ENCODE data around the gene GRIK2. TPM values are rescaled to one million over a fixed set of nuclear protein-coding genes. Genes with fewer than 3 reads are reported as not detected.

Gene GRIK2
- total RNA-seq, 1 donor from 2014 or later, result 95.5 TPM

DNA sequence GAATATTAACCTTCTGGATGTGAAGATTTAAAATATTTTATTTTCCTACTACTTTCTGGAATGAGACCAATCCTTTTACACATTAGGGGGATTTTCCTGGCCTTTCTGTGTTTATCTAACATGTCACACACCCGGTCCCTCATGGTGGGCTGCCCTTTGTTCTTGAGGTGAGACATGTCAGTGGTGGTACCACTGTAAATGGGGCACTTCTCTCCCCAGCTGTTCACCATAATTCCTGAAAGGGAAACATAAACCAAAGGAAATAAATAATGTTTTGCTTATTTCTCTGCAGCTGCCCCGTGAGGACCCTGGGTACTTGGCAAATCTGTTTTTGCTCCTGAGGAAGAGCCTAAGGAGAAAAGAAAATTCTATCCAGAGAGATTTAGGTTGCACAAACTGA, 41.1 kb downstream of the GRIK2 start:
- Mint-ChIP-seq H3K4me1 (ENCODE audit: low read depth, unreplicated experiment) (peaks cover 18% of the 10 kb centered on the region), H3K4me3 (ENCODE audit: unreplicated experiment) (no peak overlapping the region), H3K27me3 (ENCODE audit: unreplicated experiment) (peaks cover 5% of the 10 kb centered on the region), H3K9me3 (ENCODE audit: unreplicated experiment) (peaks cover 2% of the 10 kb centered on the region), H3K27ac (ENCODE audit: unreplicated experiment) (no peak overlapping the region), H3K36me3 (ENCODE audit: unreplicated experiment) (no peaks in the 10 kb centered on the region)
- no peak for DNase-seq
- TF ChIP-seq, protein P1, sequence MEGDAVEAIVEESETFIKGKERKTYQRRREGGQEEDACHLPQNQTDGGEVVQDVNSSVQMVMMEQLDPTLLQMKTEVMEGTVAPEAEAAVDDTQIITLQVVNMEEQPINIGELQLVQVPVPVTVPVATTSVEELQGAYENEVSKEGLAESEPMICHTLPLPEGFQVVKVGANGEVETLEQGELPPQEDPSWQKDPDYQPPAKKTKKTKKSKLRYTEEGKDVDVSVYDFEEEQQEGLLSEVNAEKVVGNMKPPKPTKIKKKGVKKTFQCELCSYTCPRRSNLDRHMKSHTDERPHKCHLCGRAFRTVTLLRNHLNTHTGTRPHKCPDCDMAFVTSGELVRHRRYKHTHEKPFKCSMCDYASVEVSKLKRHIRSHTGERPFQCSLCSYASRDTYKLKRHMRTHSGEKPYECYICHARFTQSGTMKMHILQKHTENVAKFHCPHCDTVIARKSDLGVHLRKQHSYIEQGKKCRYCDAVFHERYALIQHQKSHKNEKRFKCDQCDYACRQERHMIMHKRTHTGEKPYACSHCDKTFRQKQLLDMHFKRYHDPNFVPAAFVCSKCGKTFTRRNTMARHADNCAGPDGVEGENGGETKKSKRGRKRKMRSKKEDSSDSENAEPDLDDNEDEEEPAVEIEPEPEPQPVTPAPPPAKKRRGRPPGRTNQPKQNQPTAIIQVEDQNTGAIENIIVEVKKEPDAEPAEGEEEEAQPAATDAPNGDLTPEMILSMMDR (IDR thresholded peaks at IDR 0.05; ENCODE audit: partially characterized antibody, unreplicated experiment), result no peak

DNA sequence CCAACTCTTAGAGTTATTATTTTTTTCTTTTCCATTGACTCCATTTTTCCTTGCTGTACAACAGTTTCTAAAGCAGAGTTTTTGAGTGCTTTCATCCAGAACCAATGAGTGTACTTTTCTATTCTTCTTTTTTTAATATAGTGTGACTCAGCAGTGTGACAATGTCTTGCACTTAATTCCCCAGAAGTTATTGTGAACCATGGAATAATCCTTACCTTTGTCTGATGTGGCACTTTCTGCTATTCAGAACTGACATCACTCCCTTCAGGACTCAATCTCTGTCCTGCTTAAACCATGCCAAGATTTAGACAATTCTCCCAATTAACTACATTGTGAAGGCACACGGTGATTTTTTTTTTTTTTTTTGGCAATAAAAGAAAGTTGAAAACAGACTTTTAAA, 41.5 kb downstream of the GRIK2 start:
- DNase-seq, result no peak
- Mint-ChIP-seq H3K27ac (ENCODE audit: unreplicated experiment) (no peak overlapping the region), H3K4me3 (ENCODE audit: unreplicated experiment) (no peak overlapping the region), H3K9me3 (ENCODE audit: unreplicated experiment) (peaks cover under 1% of the 10 kb centered on the region), H3K4me1 (ENCODE audit: low read depth, unreplicated experiment) (peaks cover 18% of the 10 kb centered on the region), H3K36me3 (ENCODE audit: unreplicated experiment) (no peaks in the 10 kb centered on the region), H3K27me3 (ENCODE audit: unreplicated experiment) (peaks cover 5% of the 10 kb centered on the region)
- TF ChIP-seq, protein P1 (IDR thresholded peaks at IDR 0.05; ENCODE audit: partially characterized antibody, unreplicated experiment), result no peak

DNA sequence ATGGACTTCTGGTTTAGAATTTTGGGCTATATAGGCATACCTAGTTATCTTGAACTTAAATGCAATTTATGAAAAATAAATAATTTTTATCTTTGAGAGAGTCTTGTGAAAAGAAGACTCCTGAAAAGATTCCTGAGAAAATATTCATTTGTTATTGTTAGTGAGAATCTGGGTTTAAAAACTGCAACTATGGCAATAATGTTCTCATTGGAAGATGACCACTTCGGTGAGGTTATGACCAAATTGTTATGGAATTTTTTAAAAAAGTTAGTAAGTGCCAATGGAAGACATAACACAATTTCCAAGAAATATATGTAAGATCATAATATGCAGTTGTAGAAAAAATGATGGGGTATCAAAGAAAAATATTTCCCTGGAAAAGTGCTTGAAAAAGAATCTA, 46.3 kb downstream of the GRIK2 start:
- H3K9me3 Mint-ChIP-seq (ENCODE audit: unreplicated experiment), result no peaks in the 10 kb centered on the region
- TF ChIP-seq, protein P1 (IDR thresholded peaks at IDR 0.05; ENCODE audit: partially characterized antibody, unreplicated experiment), result no peak
- H3K27ac Mint-ChIP-seq (ENCODE audit: unreplicated experiment), result no peak overlapping the region

DNA sequence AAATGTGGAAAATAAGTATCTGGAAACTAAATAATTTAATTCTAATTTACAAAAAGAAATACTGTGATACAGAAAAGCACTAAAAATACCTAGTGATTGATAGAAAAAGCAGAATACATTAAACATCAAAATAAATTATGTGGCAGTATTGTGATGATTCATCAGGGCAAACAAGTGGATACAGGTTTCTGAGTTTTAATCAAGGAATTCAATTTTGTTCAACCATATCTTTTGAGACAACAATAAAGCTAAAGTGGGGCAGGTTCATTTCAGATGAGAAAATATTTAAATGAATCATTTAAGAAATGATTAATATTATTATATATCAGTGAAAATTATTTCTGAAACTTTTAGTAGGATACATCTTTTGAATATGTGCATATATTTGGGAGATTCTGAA, 49.8 kb downstream of the GRIK2 start:
- DNase-seq, result no peak
- Mint-ChIP-seq H3K27me3 (ENCODE audit: unreplicated experiment) (no peaks in the 10 kb centered on the region), H3K4me3 (ENCODE audit: unreplicated experiment) (no peak overlapping the region), H3K4me1 (ENCODE audit: low read depth, unreplicated experiment) (peaks cover 12% of the 10 kb centered on the region), H3K27ac (ENCODE audit: unreplicated experiment) (no peak overlapping the region), H3K9me3 (ENCODE audit: unreplicated experiment) (no peaks in the 10 kb centered on the region), H3K36me3 (ENCODE audit: unreplicated experiment) (no peaks in the 10 kb centered on the region)
- TF ChIP-seq, protein P1 (IDR thresholded peaks at IDR 0.05; ENCODE audit: partially characterized antibody, unreplicated experiment), result no peak

More for the DNA sequence above, 46.3 kb downstream of the GRIK2 start:
- Mint-ChIP-seq H3K4me3 (ENCODE audit: unreplicated experiment) (no peak overlapping the region), H3K4me1 (ENCODE audit: low read depth, unreplicated experiment) (peaks cover 17% of the 10 kb centered on the region), H3K27me3 (ENCODE audit: unreplicated experiment) (no peaks in the 10 kb centered on the region), H3K36me3 (ENCODE audit: unreplicated experiment) (no peaks in the 10 kb centered on the region)
- no peak for DNase-seq

DNA sequence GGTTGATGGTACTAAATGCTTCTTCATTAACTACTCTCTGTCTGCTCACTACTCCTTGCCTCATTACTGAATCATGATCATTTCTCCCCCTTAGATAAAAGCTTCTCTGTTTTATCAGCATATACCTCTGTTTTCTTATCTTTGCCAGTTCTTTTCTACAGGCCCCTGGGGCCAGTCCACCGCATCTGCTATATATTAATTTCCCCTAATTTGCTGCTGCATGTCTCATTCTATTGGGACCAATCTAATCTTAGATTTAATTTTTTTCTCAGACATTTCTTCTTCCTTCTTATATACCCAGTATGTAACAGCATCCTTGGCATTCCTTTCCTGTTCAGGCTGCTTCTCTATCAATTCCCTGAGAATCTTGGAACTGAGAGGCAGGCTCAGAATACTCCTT, 51.2 kb downstream of the GRIK2 start:
- H3K36me3 Mint-ChIP-seq (ENCODE audit: unreplicated experiment), result no peaks in the 10 kb centered on the region
- H3K9me3 Mint-ChIP-seq (ENCODE audit: unreplicated experiment), result no peaks in the 10 kb centered on the region
- peaks cover 11% of the 10 kb centered on the region for H3K4me1 Mint-ChIP-seq (ENCODE audit: low read depth, unreplicated experiment)
- TF ChIP-seq, protein P1 (IDR thresholded peaks at IDR 0.05; ENCODE audit: partially characterized antibody, unreplicated experiment), result no peak
- DNase-seq, result no peak
- H3K4me3 Mint-ChIP-seq (ENCODE audit: unreplicated experiment), result peak overlapping the region; percentile 3
- H3K27me3 Mint-ChIP-seq (ENCODE audit: unreplicated experiment), result no peaks in the 10 kb centered on the region
- no peak overlapping the region for H3K27ac Mint-ChIP-seq (ENCODE audit: unreplicated experiment)
